ENCODE data around the gene C1QTNF2. TPM values are rescaled to one million over a fixed set of nuclear protein-coding genes. Genes with fewer than 3 reads are reported as not detected.

The C1QTNF2 gene
- total and polyA plus RNA-seq, 2 of the 4 experiments (the other 2 are of a cell fraction), result 0.72 to 1.2 TPM

DNA sequence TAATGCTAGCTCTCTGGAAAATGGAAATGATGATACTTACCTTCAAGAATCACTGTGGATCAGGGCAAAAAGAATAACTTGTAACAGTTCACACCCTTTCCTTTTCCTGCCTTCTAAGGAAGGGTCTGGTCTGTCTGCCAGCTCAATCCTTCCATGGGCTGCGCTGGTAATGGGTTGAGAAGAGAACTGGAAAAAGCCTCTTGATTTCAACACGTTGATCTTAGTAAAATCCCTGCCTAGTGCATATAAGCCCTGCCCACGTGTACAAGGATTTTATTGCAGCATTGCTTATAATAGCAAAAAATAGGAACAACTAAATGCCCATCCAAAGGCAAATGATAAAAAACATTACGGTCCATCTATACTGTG lies 20.5 kb downstream of the C1QTNF2 start:
- Histone ChIP-seq H3K27ac (ENCODE audit: insufficient read depth, low read length) (no peak overlapping the region), H3K23ac (ENCODE audit: low read depth, low read length) (no peak overlapping the region), H3K36me3 (ENCODE audit: control insufficient read depth, insufficient read depth, low read length) (no peaks in the 10 kb centered on the region), H3K56ac (ENCODE audit: extremely low read depth, insufficient read depth, low read length) (no peak overlapping the region), H2AK5ac (ENCODE audit: low read depth, low read length) (no peak overlapping the region; the same call in 1 of the 2 replicates), H3K9me3 (ENCODE audit: control insufficient read depth, insufficient read depth, low read length) (no peaks in the 10 kb centered on the region), H3K27me3 (ENCODE audit: control insufficient read depth, insufficient read depth, low read length) (no peaks in the 10 kb centered on the region), H4K8ac (ENCODE audit: low read depth in 2 of 2, low read length in 2 of 2) (no peak overlapping the region), H3K18ac (ENCODE audit: low read depth, low read length) (no peak overlapping the region), H2AK9ac (replicated peaks; ENCODE audit: low read depth, low read length, poor library complexity) (no peak overlapping the region), H2BK5ac (ENCODE audit: low read depth, low read length, poor library complexity, severe bottlenecking) (no peak overlapping the region), H3K4ac (ENCODE audit: low read depth, low read length) (no peak overlapping the region), H3K4me3 (ENCODE audit: insufficient read depth, low read depth, low read length) (no peak overlapping the region), H2BK15ac (ENCODE audit: low read depth, low read length) (no peak overlapping the region), H3K4me1 (ENCODE audit: control insufficient read depth, insufficient read depth, low read length) (no peaks in the 10 kb centered on the region), H3K9ac (ENCODE audit: low read depth, low read length) (no peak overlapping the region), H3K9me1 (ENCODE audit: insufficient read depth, low read length) (no peaks in the 10 kb centered on the region; the same call in 1 of the 2 replicates), H4K5ac (ENCODE audit: low read depth, low read length) (no peak overlapping the region), H2BK20ac (ENCODE audit: low read depth, low read length) (no peak overlapping the region), H4K91ac (ENCODE audit: insufficient read depth, low read depth, low read length) (no peak overlapping the region), H4K20me1 (ENCODE audit: insufficient read depth, low read length) (no peaks in the 10 kb centered on the region), H2BK120ac (ENCODE audit: low read depth, low read length) (no peak overlapping the region), H2AFZ (replicated peaks; ENCODE audit: low read length, poor library complexity) (no peak overlapping the region), H3K79me1 (ENCODE audit: low read depth in 1 of 2, low read length in 2 of 2) (no peaks in the 10 kb centered on the region), H3K4me2 (ENCODE audit: low read depth, low read length) (no peak overlapping the region), H3K14ac (replicated peaks; ENCODE audit: low read depth, low read length) (no peak overlapping the region)
- DNase-seq (no peak), ATAC-seq (ENCODE audit: low read depth) (no peak)
- dilution Hi-C loops (cut with HindIII; ENCODE audit: low sequenced_read_pairs, unreplicated experiment) (loop anchor here (25.0 kb wide), 1 partner anchor 338 kb away; the partner anchor contains the start of gene TTC1), intact Hi-C loops (cut with micrococcal nuclease) (loop anchor here (5.0 kb wide), 1 partner anchor 908 kb away; no protein-coding TSS in a partner anchor), in situ Hi-C loops (cut with MboI; ENCODE audit: low sequenced_read_pairs) (loop anchor here (5.0 to 25.0 kb wide), 2 partner anchors 328 to 913 kb away; no protein-coding TSS in a partner anchor)
- ChIA-PET CTCF (no interaction called here), POLR2A (ENCODE audit: unreplicated experiment) (no interaction called here)
- no CpG with 5 or more reads among the region's 4 CpGs for WGBS, 2 experiments (ENCODE audit: extremely low coverage in 2 of 2, insufficient read length in 1 of 2)
- TF ChIP-seq MAZ (IDR thresholded peaks at IDR 0.05; ENCODE audit: borderline replicate concordance, low read depth, low read length), result no peak
- no peak for TF ChIP-seq RFX5 (IDR thresholded peaks at IDR 0.05; ENCODE audit: low read depth, low read length)
- TF ChIP-seq, protein P1, sequence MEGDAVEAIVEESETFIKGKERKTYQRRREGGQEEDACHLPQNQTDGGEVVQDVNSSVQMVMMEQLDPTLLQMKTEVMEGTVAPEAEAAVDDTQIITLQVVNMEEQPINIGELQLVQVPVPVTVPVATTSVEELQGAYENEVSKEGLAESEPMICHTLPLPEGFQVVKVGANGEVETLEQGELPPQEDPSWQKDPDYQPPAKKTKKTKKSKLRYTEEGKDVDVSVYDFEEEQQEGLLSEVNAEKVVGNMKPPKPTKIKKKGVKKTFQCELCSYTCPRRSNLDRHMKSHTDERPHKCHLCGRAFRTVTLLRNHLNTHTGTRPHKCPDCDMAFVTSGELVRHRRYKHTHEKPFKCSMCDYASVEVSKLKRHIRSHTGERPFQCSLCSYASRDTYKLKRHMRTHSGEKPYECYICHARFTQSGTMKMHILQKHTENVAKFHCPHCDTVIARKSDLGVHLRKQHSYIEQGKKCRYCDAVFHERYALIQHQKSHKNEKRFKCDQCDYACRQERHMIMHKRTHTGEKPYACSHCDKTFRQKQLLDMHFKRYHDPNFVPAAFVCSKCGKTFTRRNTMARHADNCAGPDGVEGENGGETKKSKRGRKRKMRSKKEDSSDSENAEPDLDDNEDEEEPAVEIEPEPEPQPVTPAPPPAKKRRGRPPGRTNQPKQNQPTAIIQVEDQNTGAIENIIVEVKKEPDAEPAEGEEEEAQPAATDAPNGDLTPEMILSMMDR (conservative IDR thresholded peaks at IDR 0.05; ENCODE audit: low read depth, low read length), result no peak
- no TSS peak for BruUV-seq (replicated peaks)
